H1 (cell line): ENCODE data around the gene SAG. TPM values are rescaled to one million over a fixed set of nuclear protein-coding genes. Genes with fewer than 3 reads are reported as not detected.

Experiments used
- ASH2L ChIP-seq: fragments of 200-600, 300-600 bp; sonication (generic); IDR thresholded peaks from one replicate; pipeline ENCODE4 v1.7.1; 2017; ENCODE audit warnings: low read length
- KDM1A ChIP-seq: fragments of 200-600, 300-600 bp; sonication (generic); IDR thresholded peaks from 2 replicates; pipeline ENCODE4 v1.7.1; 2016; ENCODE audit warnings: mild to moderate bottlenecking, low read length, borderline replicate concordance
- polyA plus RNA-seq, 7 experiments: library from polyadenylated mRNA; depleted of rRNA in 3 of 7; stranded (reverse) in 5 of 7; unstranded in 2 of 7; fragments of >200 nt in 5 of 7; fragments of 200-250 nt in 2 of 7; gene quantifications; 1 replicate in 5 of 7; 2 replicates in 1 of 7; 4 replicates in 1 of 7; pipeline versions ENCODE4 v1.2.1 to v1.2.3, GENCODE V29; 2011 to 2013; ENCODE audit warnings: missing spikeins in 2 of 7, mixed read lengths in 2 of 7
- total RNA-seq: library from RNA; stranded (reverse); fragmentation: NEBNext Ultra II Directional; extraction: Animal tissue kit (Norgen Biotek cat#: 25700); gene quantifications from 2 replicates; pipeline ENCODE4 v1.2.1, GENCODE V29; 2021

SAG gene
- total and polyA plus RNA-seq, 2 of the 8 experiments (the other 6 are each of a cell fraction or from before 2014, with no cell fraction given), result not detected

GRCh38 chr2:233301811-233302210 is 5.8 kb upstream of the SAG start (continued):
- no peak for TF ChIP-seq ASH2L
- no peak for TF ChIP-seq KDM1A
